Sciatic nerve (tissue), 2 donors: Measurements from ENCODE around the gene FBXW8. TPM values are rescaled to one million over a fixed set of nuclear protein-coding genes. Genes with fewer than 3 reads are reported as not detected.

Experiments used
- ATAC-seq: fragments of 200-7000 bp; cut with Tn5 transposase; one replicate; pipeline ENCODE4 v1.9.1; 2020; ENCODE audit warnings: mild to moderate bottlenecking, moderate library complexity
- DNase-seq: peaks from one replicate; pipeline ENCODE4 v3.0.0-alpha.2; 2020; ENCODE audit warnings: low spot score
- intact Hi-C: fragments of 100-400 bp; cut with DNase I; formaldehyde crosslinking; loops from one replicate; pipeline ENCODE4 v1.14.2; 2022
- total RNA-seq: library from RNA; stranded (reverse); fragmentation: NEBNext Ultra II Directional; extraction: Animal tissue kit (Norgen Biotek cat#: 25700); gene quantifications from one replicate; pipeline ENCODE4 v1.2.1, GENCODE V29; 2021
- donor health status: DM: no; HTN: no; CAD: no.
- donor health status: DM: no; HTN: no; CAD: no.

The FBXW8 gene
- total RNA-seq, 1 donor from 2014 or later, result 12.9 TPM

DNA sequence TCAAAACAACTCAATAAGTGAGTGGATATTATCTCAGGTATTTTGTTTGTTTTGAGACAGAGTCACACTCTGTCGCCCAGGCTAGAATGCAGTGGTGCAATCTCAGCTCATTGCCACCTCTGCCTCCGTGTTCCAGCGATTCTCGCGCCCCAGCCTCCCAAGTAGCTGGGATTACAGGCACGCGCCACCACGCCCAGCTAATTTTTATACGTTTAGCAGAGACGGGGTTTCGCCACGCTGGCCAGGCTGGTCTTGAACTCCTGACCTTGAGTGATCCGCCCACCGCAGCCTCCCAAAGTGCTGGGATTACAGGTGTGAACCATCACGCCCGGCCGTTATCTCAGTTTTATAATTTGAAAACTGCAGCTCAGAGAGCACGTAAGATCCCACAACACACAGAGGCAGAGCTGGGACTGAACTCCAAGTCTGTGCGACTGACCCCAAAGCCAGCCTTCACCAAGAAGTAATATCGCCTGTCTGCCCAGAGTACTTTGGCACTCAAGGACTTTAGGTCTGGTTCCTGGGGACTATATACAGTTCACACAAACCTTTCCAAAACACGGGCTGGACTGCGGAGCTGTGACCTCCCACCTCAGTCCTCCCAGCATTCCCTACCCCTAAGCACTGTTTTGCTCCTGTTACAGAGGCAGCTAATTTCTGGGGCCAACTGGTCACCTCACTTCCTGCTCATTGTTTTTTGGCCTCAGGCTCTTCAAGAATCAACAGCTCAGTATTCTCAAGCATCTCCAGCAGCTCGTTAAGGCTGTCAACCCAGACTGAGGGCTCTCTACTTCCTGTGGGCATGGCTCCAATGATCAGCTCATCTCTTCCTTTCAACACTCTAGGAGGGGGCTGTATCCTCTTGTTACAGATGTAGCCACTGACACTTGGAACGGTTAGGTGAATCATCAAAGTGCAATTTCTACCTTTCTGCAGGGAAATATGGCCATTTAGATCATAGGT is 165.9 kb downstream of the FBXW8 start:
- intact Hi-C loops, result no loop called here
- ATAC-seq (no peak), DNase-seq (no peak)

DNA sequence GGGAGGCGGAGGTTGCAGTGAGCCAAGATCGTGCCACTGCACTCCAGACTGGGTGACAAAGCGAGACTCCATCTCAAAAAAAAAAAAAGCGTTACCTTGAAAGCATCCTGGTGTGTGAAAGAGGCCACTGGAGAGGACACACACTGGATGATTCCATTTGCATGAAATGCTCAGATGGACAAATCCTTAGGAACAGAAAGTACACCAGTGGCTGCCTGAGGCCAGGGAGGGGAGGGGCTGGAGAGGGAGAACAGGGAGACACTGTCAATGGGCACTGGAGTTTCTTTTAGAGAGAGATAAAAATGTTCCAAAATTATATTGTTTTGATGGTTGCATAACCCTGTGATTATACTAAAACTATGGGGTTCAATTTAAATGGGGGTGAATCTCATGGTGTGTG is 168.7 kb downstream of the FBXW8 start:
- ATAC-seq, result no peak
- DNase-seq, result no peak
- intact Hi-C loops, result no loop called here

DNA sequence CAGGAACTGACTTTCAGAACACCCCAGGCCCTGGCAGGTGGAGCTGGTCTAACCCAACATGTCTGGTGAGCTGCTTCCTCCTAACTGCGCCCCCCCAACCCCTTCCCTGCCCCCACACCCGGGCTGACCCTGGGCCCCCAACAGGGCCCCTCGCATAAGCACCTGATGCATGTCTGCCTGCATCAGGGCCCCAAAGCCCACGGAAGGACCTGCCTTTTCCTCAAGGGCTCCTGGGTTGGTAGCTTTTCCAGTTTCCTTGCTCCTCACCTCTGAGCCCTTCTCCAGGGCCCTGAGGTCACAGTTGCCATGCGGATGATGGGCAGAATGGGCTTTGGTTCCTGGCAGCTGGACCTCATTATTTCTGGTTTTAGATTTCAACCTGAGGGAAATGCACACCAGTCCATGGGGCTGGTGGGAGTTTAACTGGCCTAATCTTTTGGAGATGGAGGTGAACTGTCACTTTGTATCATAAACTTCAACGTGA is 170.0 kb downstream of the FBXW8 start:
- ATAC-seq (no peak), DNase-seq (no peak)
- intact Hi-C loops, result no loop called here

Other genes with a start within 250 kb of the FBXW8 start
- gene SPRING1, start 172.9 kb upstream of the FBXW8 start, total RNA-seq, result 20.2 TPM
- gene RNFT2, start 172.6 kb upstream of the FBXW8 start, total RNA-seq, result 6.6 TPM
- 0.22 TPM for gene HRK, start 29.5 kb upstream of the FBXW8 start, total RNA-seq
- 16.6 TPM for gene TESC, start 188.5 kb downstream of the FBXW8 start, total RNA-seq